Right atrium auricular region (tissue), 2 donors: ENCODE measurements around the gene DNAH2. TPM values are rescaled to one million over a fixed set of nuclear protein-coding genes. Genes with fewer than 3 reads are reported as not detected.

Experiments used
- DNase-seq: peaks from one replicate; pipeline ENCODE4 v3.0.0-alpha.2; 2019; ENCODE audit warnings: low spot score
- H3K27ac ChIP-seq, 2 donors: fragments of 200-600 bp; sonication (generic); 1 replicate in 1 of 2; 2 replicates in 1 of 2; pipeline ENCODE4 v1.5.1; 2016 to 2019
- H3K27me3 ChIP-seq, 2 donors: fragments of 200-600 bp; sonication (generic); one replicate each; pipeline versions ENCODE4 v1.5.1 to v1.6.0; 2017 to 2019
- H3K36me3 ChIP-seq: fragments of 200-600 bp; sonication (generic); one replicate; pipeline ENCODE4 v1.5.1; 2016
- H3K4me1 ChIP-seq, 2 donors: fragments of 200-600 bp; sonication (generic); one replicate each; pipeline versions ENCODE4 v1.5.1 to v1.6.0; 2017 to 2019
- H3K4me3 ChIP-seq, 2 donors: fragments of 200-600 bp; sonication (generic); 1 replicate in 1 of 2; 2 replicates in 1 of 2; pipeline ENCODE4 v1.5.1; 2017 to 2019; ENCODE audit warnings: mild to moderate bottlenecking in 1 of 2, moderate library complexity in 1 of 2
- H3K9me3 ChIP-seq, 2 donors: fragments of 200-600 bp; sonication (generic); one replicate each; pipeline ENCODE4 v1.5.1; 2019
- CTCF ChIP-seq, 2 donors: fragments of 200-600 bp; sonication (generic); IDR thresholded peaks; one replicate each; pipeline ENCODE4 v1.5.1; 2019; ENCODE audit warnings: antibody characterized with exemption in 2 of 2
- total RNA-seq, 2 donors: library from RNA; depleted of rRNA; stranded (reverse); fragments of >200 nt; gene quantifications; one replicate each; pipeline ENCODE4 v1.1.0, GENCODE V29; 2016

The DNAH2 gene
- total RNA-seq, 2 donors from 2014 or later: 0.08 TPM; not detected in 1

GRCh38 chr17:7687072-7687907, 30.3 kb upstream of the DNAH2 start, which contains the start of gene TP53:
TP53 (minus strand) TSS chr17:7687490; CDS start chr17:7676594, 10,896 bp downstream.
- Histone ChIP-seq H3K36me3 (no peaks in the 10 kb centered on the region), H3K9me3 (no peaks in the 10 kb centered on the region), H3K27ac (peak within 1 kb of the TSS; percentile 89 to 93), H3K27me3 (no peaks in the 10 kb centered on the region), H3K4me3 (peak within 1 kb of the TSS; percentile 65 to 75), H3K4me1 (peaks cover 6 to 21% of the 10 kb centered on the region in 2 donors)
- peak; percentile 93 for DNase-seq
- no peak for TF ChIP-seq CTCF (IDR thresholded peaks at IDR 0.05)

GRCh38 chr17:7687908-7688807, 29.4 kb upstream of the DNAH2 start, which contains the start of gene WRAP53:
WRAP53 (plus strand) TSS chr17:7688477; CDS start chr17:7688649, 172 bp downstream.
- no peaks in the 10 kb centered on the region for H3K27me3 ChIP-seq
- no peaks in the 10 kb centered on the region for H3K36me3 ChIP-seq
- H3K27ac ChIP-seq: peak within 1 kb of the TSS; percentile 89 to 93
- peaks cover 6 to 21% of the 10 kb centered on the region in 2 donors for H3K4me1 ChIP-seq
- DNase-seq: peak; percentile 99
- peak within 1 kb of the TSS; percentile 65 to 75 for H3K4me3 ChIP-seq
- peak; percentile 94 to 97 for TF ChIP-seq CTCF (IDR thresholded peaks at IDR 0.05)
- H3K9me3 ChIP-seq: no peaks in the 10 kb centered on the region

- Histone ChIP-seq H3K9me3 (no peaks in the 10 kb centered on the region), H3K4me1 (peaks cover 6 to 21% of the 10 kb centered on the region in 2 donors), H3K27me3 (no peaks in the 10 kb centered on the region), H3K4me3 (peak overlapping the region; percentile 56 to 75), H3K36me3 (no peaks in the 10 kb centered on the region), H3K27ac (peak overlapping the region; percentile 69 to 89)
- TF ChIP-seq CTCF (IDR thresholded peaks at IDR 0.05): no peak
- DNase-seq: no peak
These were observed 28.7 kb upstream of the DNAH2 start for GRCh38 chr17:7688808-7689316.

GRCh38 chr17:7695586-7695985, 22.0 kb upstream of the DNAH2 start:
- Histone ChIP-seq H3K36me3 (no peaks in the 10 kb centered on the region), H3K27me3 (no peaks in the 10 kb centered on the region), H3K4me1 (no peaks in the 10 kb centered on the region), H3K4me3 (no peak overlapping the region), H3K27ac (no peak overlapping the region), H3K9me3 (no peaks in the 10 kb centered on the region)
- no peak for TF ChIP-seq CTCF (IDR thresholded peaks at IDR 0.05)
- no peak for DNase-seq

- no peak overlapping the region for H3K4me3 ChIP-seq
- no peaks in the 10 kb centered on the region for H3K4me1 ChIP-seq
- H3K36me3 ChIP-seq: peaks cover 14% of the 10 kb centered on the region
- no peaks in the 10 kb centered on the region for H3K9me3 ChIP-seq
- no peaks in the 10 kb centered on the region for H3K27me3 ChIP-seq
- no peak for DNase-seq
- no peak overlapping the region for H3K27ac ChIP-seq
- TF ChIP-seq CTCF (IDR thresholded peaks at IDR 0.05): no peak
These were observed 19.5 kb upstream of the DNAH2 start for GRCh38 chr17:7697828-7698588.
